NB4 (cell line): ENCODE data around the gene APP.

Experiments
- DNase-seq: peaks from one replicate; pipeline ENCODE4 v3.0.0; 2010; ENCODE audit warnings: low read depth
- H3K4me3 ChIP-seq: one replicate; pipeline ENCODE4 v1.5.1; 2011; ENCODE audit warnings: mild to moderate bottlenecking, low read depth, low read length, moderate library complexity
- CTCF ChIP-seq: IDR thresholded peaks from one replicate; pipeline ENCODE4 v1.5.1; 2012; ENCODE audit warnings: low read depth, low read length
- MAX ChIP-seq: IDR thresholded peaks from 2 replicates; pipeline ENCODE4 v1.6.1; 2011; ENCODE audit warnings: low read depth, low read length
- MYC ChIP-seq: IDR thresholded peaks from 2 replicates; pipeline ENCODE4 v1.6.1; 2011; ENCODE audit warnings: low read depth, low read length
- POLR2A ChIP-seq: IDR thresholded peaks from 2 replicates; pipeline ENCODE4 v1.6.1; 2011; ENCODE audit warnings: mild to moderate bottlenecking; ENCODE audit not compliant: insufficient read length; ENCODE audit errors: extremely low read depth

Gene APP

GRCh38 chr21:25983745-25984144 lies 186.8 kb downstream of the APP start:
- no peak overlapping the region for H3K4me3 ChIP-seq
- DNase-seq = no peak
- TF ChIP-seq MAX (no peak), MYC (no peak), POLR2A (no peak), CTCF (no peak)

GRCh38 chr21:25980710-25981109 lies 189.9 kb downstream of the APP start:
- no peak for DNase-seq
- no peak overlapping the region for H3K4me3 ChIP-seq
- TF ChIP-seq MYC (no peak), MAX (no peak), CTCF (no peak), POLR2A (no peak)

GRCh38 chr21:25979845-25980616 lies 190.5 kb downstream of the APP start:
- no peak overlapping the region for H3K4me3 ChIP-seq
- no peak for DNase-seq
- TF ChIP-seq CTCF (no peak), POLR2A (no peak), MYC (no peak), MAX (no peak)

GRCh38 chr21:25977068-25977611 lies 193.4 kb downstream of the APP start:
- H3K4me3 ChIP-seq = no peak overlapping the region
- DNase-seq = no peak
- TF ChIP-seq POLR2A (no peak), MAX (no peak)

- no peak for TF ChIP-seq CTCF
- no peak for TF ChIP-seq MAX
- TF ChIP-seq MYC = no peak
- DNase-seq = no peak
- H3K4me3 ChIP-seq = no peak overlapping the region
Observed at GRCh38 chr21:25974964-25975363, 195.6 kb downstream of the APP start.

- TF ChIP-seq MYC (no peak), MAX (no peak), CTCF (no peak), POLR2A (no peak)
- DNase-seq = no peak
- H3K4me3 ChIP-seq = no peak overlapping the region
Observed at GRCh38 chr21:25970254-25970930, 200.2 kb downstream of the APP start.
